Measurements from ENCODE around the gene PITHD1.

DNA sequence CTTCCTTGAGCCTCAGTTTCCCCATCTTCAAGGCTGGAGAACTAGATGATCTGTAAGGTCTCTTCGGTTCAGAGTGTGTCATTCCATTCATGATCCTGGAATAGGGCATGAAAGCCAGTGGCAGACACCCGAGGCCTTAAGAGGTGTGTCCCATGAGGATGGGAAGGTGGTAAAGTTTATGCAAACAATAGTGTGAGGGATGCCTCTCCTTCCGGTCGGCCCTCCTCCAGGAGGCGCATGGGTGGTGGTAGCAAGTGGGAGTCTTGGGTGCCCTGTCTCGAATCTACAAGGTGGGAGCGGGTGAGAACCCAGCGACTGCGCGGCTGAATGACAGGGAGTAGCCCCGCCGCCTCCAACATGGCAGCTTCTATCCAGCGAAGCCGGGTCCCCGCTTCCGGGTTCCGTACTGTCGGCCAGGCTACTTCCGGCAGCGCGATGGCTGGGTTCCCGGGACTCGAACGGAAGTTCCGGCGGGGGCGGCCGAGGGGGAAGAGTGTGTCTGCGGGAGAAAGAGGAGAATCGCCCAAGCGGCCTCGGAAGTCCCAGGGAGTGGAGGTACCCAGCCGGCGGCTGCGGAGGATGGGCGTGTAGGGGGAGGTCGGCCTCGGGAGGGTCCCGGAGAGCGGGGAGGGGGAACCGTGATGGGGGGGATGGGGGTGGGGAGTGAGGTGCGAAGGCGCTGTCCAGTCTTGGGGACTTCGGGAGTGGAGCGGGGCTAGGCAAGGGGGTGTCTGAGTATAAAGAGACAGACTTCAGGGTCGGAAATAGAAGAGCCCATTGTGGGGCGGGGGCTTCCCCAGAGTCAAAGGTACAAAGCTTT is 12.7 kb downstream of the PITHD1 start, which contains the start of gene LYPLA2:
- TF ChIP-seq, protein P1, sequence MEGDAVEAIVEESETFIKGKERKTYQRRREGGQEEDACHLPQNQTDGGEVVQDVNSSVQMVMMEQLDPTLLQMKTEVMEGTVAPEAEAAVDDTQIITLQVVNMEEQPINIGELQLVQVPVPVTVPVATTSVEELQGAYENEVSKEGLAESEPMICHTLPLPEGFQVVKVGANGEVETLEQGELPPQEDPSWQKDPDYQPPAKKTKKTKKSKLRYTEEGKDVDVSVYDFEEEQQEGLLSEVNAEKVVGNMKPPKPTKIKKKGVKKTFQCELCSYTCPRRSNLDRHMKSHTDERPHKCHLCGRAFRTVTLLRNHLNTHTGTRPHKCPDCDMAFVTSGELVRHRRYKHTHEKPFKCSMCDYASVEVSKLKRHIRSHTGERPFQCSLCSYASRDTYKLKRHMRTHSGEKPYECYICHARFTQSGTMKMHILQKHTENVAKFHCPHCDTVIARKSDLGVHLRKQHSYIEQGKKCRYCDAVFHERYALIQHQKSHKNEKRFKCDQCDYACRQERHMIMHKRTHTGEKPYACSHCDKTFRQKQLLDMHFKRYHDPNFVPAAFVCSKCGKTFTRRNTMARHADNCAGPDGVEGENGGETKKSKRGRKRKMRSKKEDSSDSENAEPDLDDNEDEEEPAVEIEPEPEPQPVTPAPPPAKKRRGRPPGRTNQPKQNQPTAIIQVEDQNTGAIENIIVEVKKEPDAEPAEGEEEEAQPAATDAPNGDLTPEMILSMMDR (IDR thresholded peaks at IDR 0.05; ENCODE audit: low read depth, low read length), result no peak
- TF ChIP-seq EZH2phosphoT487 (IDR thresholded peaks at IDR 0.05; ENCODE audit: low read depth), result no peak
